Measurements from ENCODE around the gene TRPV2. TPM values are rescaled to one million over a fixed set of nuclear protein-coding genes. Genes with fewer than 3 reads are reported as not detected.

The TRPV2 gene
- total and polyA plus RNA-seq, 5 donors: 5.2 to 19.6 (median 10.0) TPM

DNA sequence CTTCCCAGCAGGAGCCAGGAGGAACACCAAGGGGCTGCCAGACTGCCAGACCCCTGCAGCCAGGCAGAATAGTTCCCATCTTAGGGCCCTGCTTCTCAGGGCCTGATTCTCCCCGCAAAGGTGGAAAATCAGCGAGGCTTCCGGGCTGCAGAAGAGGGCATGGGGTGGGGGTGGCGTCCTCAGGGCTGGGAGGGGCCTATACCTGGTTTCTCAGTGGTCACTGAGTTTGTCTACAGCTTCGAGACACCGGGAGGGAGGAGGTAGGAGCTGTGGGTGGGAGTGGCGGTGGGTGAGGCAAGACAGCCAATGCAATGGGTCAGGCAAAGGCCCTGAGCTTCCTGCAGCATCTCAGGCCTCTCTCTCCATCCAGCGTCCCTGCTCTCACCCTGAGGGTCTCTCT, 62.3 kb downstream of the TRPV2 start:
- Histone ChIP-seq H3K4me3 (ENCODE audit: low read length) (no peak overlapping the region), H3K4me1 (ENCODE audit: control insufficient read depth, insufficient read depth, low read length) (no peaks in the 10 kb centered on the region), H3K27me3 (ENCODE audit: control insufficient read depth, insufficient read depth) (no peaks in the 10 kb centered on the region), H3K27ac (ENCODE audit: low read length) (no peak overlapping the region), H3K9me3 (ENCODE audit: control insufficient read depth, low read length) (no peaks in the 10 kb centered on the region)
- peak in 1 of 3 donors; percentile 32 for DNase-seq
- no peak for ATAC-seq
- WGBS: 80% methylated on average over 8 of the region's 8 CpGs
- intact Hi-C loops (cut with DNase I): no loop called here

DNA sequence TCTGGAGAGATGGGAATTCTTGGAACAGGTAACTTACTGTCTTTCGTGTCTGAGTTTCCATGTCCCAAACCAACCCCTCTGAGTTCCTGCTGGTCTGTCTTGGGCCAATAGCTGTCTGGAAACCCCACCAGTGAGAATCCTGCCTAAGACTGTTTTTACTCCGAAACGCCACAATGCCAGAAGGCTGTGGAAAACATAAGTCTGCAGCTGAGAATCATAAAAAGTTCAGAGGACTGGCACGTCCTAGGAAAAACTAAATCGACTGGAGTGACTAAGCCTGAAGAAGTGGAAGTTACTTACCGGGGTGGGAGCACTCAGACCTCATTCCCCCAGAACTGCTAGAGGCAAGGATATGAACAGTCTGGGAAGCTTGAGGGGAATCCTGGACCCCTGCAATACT, 63.3 kb downstream of the TRPV2 start:
- 79% methylated on average over 6 of the region's 6 CpGs for WGBS
- ATAC-seq (no peak), DNase-seq (no peak)
- Histone ChIP-seq H3K27ac (ENCODE audit: low read length) (no peak overlapping the region), H3K4me3 (ENCODE audit: low read length) (no peak overlapping the region), H3K9me3 (ENCODE audit: control insufficient read depth, low read length) (no peaks in the 10 kb centered on the region), H3K4me1 (ENCODE audit: control insufficient read depth, insufficient read depth, low read length) (no peaks in the 10 kb centered on the region), H3K27me3 (ENCODE audit: control insufficient read depth, insufficient read depth) (no peaks in the 10 kb centered on the region)
- intact Hi-C loops (cut with DNase I): no loop called here

GRCh38 chr17:16479264-16479663, 63.9 kb downstream of the TRPV2 start:
- H3K27ac ChIP-seq (ENCODE audit: low read length): no peak overlapping the region
- H3K4me1 ChIP-seq (ENCODE audit: control insufficient read depth, insufficient read depth, low read length): no peaks in the 10 kb centered on the region
- ATAC-seq (no peak), DNase-seq (no peak)
- H3K4me3 ChIP-seq (ENCODE audit: low read length): no peak overlapping the region
- intact Hi-C loops (cut with DNase I): no loop called here
- no peaks in the 10 kb centered on the region for H3K9me3 ChIP-seq (ENCODE audit: control insufficient read depth, low read length)
- no peaks in the 10 kb centered on the region for H3K27me3 ChIP-seq (ENCODE audit: control insufficient read depth, insufficient read depth)
- WGBS: 96% methylated on average over 2 of the region's 2 CpGs

- Histone ChIP-seq H3K27ac (ENCODE audit: low read length) (no peak overlapping the region), H3K4me3 (ENCODE audit: low read length) (no peak overlapping the region), H3K4me1 (ENCODE audit: control insufficient read depth, insufficient read depth, low read length) (no peaks in the 10 kb centered on the region), H3K27me3 (ENCODE audit: control insufficient read depth, insufficient read depth) (no peaks in the 10 kb centered on the region), H3K9me3 (ENCODE audit: control insufficient read depth, low read length) (no peaks in the 10 kb centered on the region)
- ATAC-seq: no peak
- WGBS: 83% methylated on average over 6 of the region's 6 CpGs
- intact Hi-C loops (cut with DNase I): no loop called here
- peak in 1 of 3 donors; percentile 31 for DNase-seq
Measured at GRCh38 chr17:16480995-16481394, 65.6 kb downstream of the TRPV2 start.

DNA sequence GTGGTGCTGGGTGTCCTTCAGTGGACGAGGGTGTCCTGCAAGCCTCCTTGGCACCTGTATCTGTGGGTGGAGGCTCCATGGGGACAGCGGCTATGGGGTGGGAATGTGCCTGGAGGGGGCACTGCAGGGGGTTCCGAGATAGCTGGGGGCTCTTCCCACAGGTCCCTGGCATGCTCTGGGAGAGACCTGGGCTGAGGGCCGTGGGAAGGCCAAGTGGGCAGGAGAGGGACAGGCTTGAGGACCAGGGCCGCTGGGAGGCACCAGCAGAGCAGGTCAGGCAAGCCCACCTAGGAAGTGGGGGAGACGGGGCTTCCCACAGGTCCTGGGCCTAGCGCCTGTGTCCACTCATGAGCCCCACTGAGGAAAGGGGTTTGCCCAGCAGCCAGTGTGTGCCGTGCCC, 66.9 kb downstream of the TRPV2 start:
- no peak overlapping the region for H3K4me3 ChIP-seq (ENCODE audit: low read length)
- peaks cover 4% of the 10 kb centered on the region for H3K4me1 ChIP-seq (ENCODE audit: control insufficient read depth, insufficient read depth, low read length)
- no peak overlapping the region for H3K27ac ChIP-seq (ENCODE audit: low read length)
- DNase-seq (no peak), ATAC-seq (no peak)
- no peaks in the 10 kb centered on the region for H3K27me3 ChIP-seq (ENCODE audit: control insufficient read depth, insufficient read depth)
- no peaks in the 10 kb centered on the region for H3K9me3 ChIP-seq (ENCODE audit: control insufficient read depth, low read length)
- intact Hi-C loops (cut with DNase I): no loop called here
- WGBS: 93% methylated on average over 8 of the region's 8 CpGs

DNA sequence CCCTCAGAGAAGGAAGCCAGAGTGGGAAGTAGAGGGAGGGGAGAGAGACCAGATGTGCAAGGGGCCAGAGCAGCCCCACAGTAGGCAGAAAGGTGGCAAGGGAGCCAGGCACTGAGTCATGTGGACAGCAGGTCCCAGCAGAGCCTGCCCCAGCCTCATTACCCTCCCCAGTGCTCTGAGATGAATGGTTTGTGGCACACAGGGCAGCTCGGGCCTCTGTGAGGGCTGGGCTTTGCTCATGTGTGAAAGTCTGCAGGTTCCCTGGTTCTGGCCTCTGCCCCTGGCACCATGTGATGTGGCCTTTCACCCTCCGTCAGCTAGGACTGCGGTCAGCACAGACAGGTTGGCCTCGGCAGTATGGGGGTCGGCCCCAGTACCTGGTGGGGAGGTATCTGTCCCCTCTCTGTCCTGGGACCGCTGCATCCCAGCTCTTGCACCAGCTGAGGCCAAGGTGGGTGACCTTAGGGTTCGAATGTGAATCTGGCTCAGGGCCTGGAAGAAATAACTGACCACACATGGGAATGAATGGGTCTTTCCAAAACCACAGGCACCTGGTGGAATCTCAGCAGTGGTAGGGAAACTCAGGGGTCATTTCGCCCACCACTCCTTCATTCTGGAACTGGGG, 67.8 kb downstream of the TRPV2 start:
- 92% methylated on average over 8 of the region's 8 CpGs for WGBS
- Histone ChIP-seq H3K27me3 (ENCODE audit: control insufficient read depth, insufficient read depth) (no peaks in the 10 kb centered on the region), H3K27ac (ENCODE audit: low read length) (no peak overlapping the region), H3K9me3 (ENCODE audit: control insufficient read depth, low read length) (no peaks in the 10 kb centered on the region), H3K4me1 (ENCODE audit: control insufficient read depth, insufficient read depth, low read length) (peaks cover 4% of the 10 kb centered on the region), H3K4me3 (ENCODE audit: low read length) (no peak overlapping the region)
- no peak for ATAC-seq
- DNase-seq: no peak
- intact Hi-C loops (cut with DNase I): no loop called here

- peaks cover 4% of the 10 kb centered on the region for H3K4me1 ChIP-seq (ENCODE audit: control insufficient read depth, insufficient read depth, low read length)
- no peak overlapping the region for H3K4me3 ChIP-seq (ENCODE audit: low read length)
- ATAC-seq (no peak), DNase-seq (peak in 1 of 3 donors; percentile 46)
- H3K27ac ChIP-seq (ENCODE audit: low read length): no peak overlapping the region
- no peaks in the 10 kb centered on the region for H3K9me3 ChIP-seq (ENCODE audit: control insufficient read depth, low read length)
- 57% methylated on average over 19 of the region's 19 CpGs for WGBS
- no peaks in the 10 kb centered on the region for H3K27me3 ChIP-seq (ENCODE audit: control insufficient read depth, insufficient read depth)
- intact Hi-C loops (cut with DNase I): no loop called here
Measured at GRCh38 chr17:16484445-16485175, 69.2 kb downstream of the TRPV2 start.

Other genes with a start within 250 kb of the TRPV2 start
- gene NCOR1, start 200.0 kb upstream of the TRPV2 start, total RNA-seq: 10 to 100 TPM; 57.5 to 73.0 (median 69.8) TPM
- gene NCOR1, start 200.0 kb upstream of the TRPV2 start, polyA plus RNA-seq: 28.2 TPM
- gene PIGL, start 198.4 kb upstream of the TRPV2 start, total RNA-seq: 10 to 100 TPM; 10.9 to 16.7 (median 12.2) TPM
- 9.6 TPM for gene PIGL, start 198.4 kb upstream of the TRPV2 start, polyA plus RNA-seq
- gene CENPV, start 62.1 kb upstream of the TRPV2 start, total RNA-seq: 10 to 100 TPM; 16.4 to 19.2 (median 18.8) TPM
- 14.5 TPM for gene CENPV, start 62.1 kb upstream of the TRPV2 start, polyA plus RNA-seq
- gene UBB, start 34.5 kb upstream of the TRPV2 start, total RNA-seq: 1,000 to 10,000 TPM; 1,353 to 1,780 (median 1,568) TPM
- 1,446 TPM for gene UBB, start 34.5 kb upstream of the TRPV2 start, polyA plus RNA-seq
- 1 to 10 TPM in 3 of 4 donors, under 1 TPM in 1; 0.97 to 1.3 (median 1.2) TPM for gene LRRC75A, start 76.6 kb downstream of the TRPV2 start, total RNA-seq
- gene LRRC75A, start 76.6 kb downstream of the TRPV2 start, polyA plus RNA-seq: 0.63 TPM
- 10 to 100 TPM in 3 of 4 donors, 1 to 10 TPM in 1; 9.4 to 12.5 (median 11.0) TPM for gene ZNF287, start 153.6 kb downstream of the TRPV2 start, total RNA-seq
- gene ZNF287, start 153.6 kb downstream of the TRPV2 start, polyA plus RNA-seq: 5.3 TPM
- 1 to 10 TPM; 1.3 to 3.7 (median 1.9) TPM for gene ZNF624, start 238.3 kb downstream of the TRPV2 start, total RNA-seq
- 0.97 TPM for gene ZNF624, start 238.3 kb downstream of the TRPV2 start, polyA plus RNA-seq

Data from right cardiac atrium (tissue), 5 donors.